Mammary epithelial cell (primary cell): Measurements from ENCODE around the gene KMT2C.

Source experiments
- EZH2 ChIP-seq: IDR thresholded peaks from 2 replicates; pipeline ENCODE4 v1.6.1; 2012; ENCODE audit warnings: low read length, inconsistent platforms, borderline replicate concordance
- TF ChIP-seq, protein P1 (sequence below), 2 donors: IDR thresholded peaks in 1 of 2; conservative IDR thresholded peaks in 1 of 2; 2 replicates each; pipeline ENCODE4 v1.5.1; 2011 to 2012; ENCODE audit warnings: inconsistent platforms in 2 of 2, low read length in 2 of 2, mild to moderate bottlenecking in 2 of 2, control low read depth in 1 of 2, low read depth in 1 of 2; ENCODE audit not compliant: insufficient read depth in 1 of 2; ENCODE audit errors: extremely low read depth in 1 of 2

DNA sequence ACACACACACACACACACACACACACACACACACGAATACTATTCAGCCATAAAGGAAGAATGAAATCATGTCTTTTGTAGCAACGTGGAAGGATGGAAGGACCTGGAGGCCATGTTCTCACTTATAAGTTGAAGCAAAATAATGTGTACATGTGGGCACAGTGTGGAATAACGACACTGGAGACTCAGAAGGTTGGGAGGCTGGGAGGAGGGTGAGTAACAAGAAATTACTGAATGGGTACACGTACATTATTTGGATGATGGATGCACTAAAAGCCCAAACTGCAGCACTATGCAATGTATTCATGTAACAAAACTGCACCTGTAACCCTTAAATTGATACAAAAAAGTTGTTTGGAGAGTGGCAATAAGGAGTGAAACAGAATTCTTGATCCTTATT, 32.1 kb downstream of the KMT2C start:
- TF ChIP-seq, protein P1, sequence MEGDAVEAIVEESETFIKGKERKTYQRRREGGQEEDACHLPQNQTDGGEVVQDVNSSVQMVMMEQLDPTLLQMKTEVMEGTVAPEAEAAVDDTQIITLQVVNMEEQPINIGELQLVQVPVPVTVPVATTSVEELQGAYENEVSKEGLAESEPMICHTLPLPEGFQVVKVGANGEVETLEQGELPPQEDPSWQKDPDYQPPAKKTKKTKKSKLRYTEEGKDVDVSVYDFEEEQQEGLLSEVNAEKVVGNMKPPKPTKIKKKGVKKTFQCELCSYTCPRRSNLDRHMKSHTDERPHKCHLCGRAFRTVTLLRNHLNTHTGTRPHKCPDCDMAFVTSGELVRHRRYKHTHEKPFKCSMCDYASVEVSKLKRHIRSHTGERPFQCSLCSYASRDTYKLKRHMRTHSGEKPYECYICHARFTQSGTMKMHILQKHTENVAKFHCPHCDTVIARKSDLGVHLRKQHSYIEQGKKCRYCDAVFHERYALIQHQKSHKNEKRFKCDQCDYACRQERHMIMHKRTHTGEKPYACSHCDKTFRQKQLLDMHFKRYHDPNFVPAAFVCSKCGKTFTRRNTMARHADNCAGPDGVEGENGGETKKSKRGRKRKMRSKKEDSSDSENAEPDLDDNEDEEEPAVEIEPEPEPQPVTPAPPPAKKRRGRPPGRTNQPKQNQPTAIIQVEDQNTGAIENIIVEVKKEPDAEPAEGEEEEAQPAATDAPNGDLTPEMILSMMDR (conservative IDR thresholded peaks at IDR 0.05 in 1 of 2, IDR thresholded peaks at IDR 0.05 in 1 of 2; ENCODE audit: extremely low read depth in 1 of 2, insufficient read depth in 1 of 2, low read depth in 1 of 2, low read length in 2 of 2), result no peak
- TF ChIP-seq EZH2, result no peak
